Measurements from ENCODE around the gene PPM1J.

The PPM1J gene

GRCh38 chr1:112685913-112686312, 29.2 kb downstream of the PPM1J start:
- Histone ChIP-seq H3K4me1 (ENCODE audit: low read length) (no peaks in the 10 kb centered on the region), H3K9me3 (ENCODE audit: insufficient read depth, low read length) (no peaks in the 10 kb centered on the region), H2AFZ (ENCODE audit: low read depth, low read length) (no peak overlapping the region), H3K36me3 (replicated peaks; ENCODE audit: low read depth, low read length) (no peaks in the 10 kb centered on the region), H3K27me3 (ENCODE audit: low read depth, low read length) (no peaks in the 10 kb centered on the region), H3K9ac (ENCODE audit: low read length) (no peak overlapping the region), H3K79me2 (ENCODE audit: low read length) (no peaks in the 10 kb centered on the region), H4K20me1 (ENCODE audit: insufficient read depth, low read length) (no peaks in the 10 kb centered on the region), H3K27ac (ENCODE audit: low read length) (no peak overlapping the region), H3K4me3 (ENCODE audit: low read length) (no peak overlapping the region), H3K4me2 (ENCODE audit: low read length) (no peak overlapping the region)
- TF ChIP-seq, protein P1, sequence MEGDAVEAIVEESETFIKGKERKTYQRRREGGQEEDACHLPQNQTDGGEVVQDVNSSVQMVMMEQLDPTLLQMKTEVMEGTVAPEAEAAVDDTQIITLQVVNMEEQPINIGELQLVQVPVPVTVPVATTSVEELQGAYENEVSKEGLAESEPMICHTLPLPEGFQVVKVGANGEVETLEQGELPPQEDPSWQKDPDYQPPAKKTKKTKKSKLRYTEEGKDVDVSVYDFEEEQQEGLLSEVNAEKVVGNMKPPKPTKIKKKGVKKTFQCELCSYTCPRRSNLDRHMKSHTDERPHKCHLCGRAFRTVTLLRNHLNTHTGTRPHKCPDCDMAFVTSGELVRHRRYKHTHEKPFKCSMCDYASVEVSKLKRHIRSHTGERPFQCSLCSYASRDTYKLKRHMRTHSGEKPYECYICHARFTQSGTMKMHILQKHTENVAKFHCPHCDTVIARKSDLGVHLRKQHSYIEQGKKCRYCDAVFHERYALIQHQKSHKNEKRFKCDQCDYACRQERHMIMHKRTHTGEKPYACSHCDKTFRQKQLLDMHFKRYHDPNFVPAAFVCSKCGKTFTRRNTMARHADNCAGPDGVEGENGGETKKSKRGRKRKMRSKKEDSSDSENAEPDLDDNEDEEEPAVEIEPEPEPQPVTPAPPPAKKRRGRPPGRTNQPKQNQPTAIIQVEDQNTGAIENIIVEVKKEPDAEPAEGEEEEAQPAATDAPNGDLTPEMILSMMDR (IDR thresholded peaks at IDR 0.05; ENCODE audit: low read depth, low read length), result no peak
- TF ChIP-seq EZH2phosphoT487 (IDR thresholded peaks at IDR 0.05; ENCODE audit: low read depth), result no peak

DNA sequence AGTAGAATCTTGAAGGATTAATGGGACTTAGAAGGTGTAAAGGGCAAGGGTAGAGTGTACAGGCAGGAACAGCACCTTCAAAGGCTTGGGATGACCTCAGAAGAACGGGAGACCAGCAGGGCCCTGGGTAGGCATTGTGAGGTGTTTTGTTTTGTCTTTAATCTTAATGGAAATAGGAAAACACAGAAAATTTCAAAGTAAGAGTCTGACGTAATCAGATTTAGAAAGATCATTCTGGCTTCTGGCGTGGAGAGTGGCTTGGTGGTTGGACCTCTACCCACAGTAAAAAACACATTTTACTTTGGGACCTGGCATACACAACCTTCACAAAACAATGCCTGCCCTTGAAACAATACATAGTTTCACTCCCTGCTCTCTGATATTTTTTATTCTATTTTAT, 36.5 kb downstream of the PPM1J start:
- Histone ChIP-seq H3K9ac (ENCODE audit: low read length) (no peak overlapping the region), H3K36me3 (replicated peaks; ENCODE audit: low read depth, low read length) (no peaks in the 10 kb centered on the region), H3K4me3 (ENCODE audit: low read length) (no peak overlapping the region), H3K79me2 (ENCODE audit: low read length) (no peaks in the 10 kb centered on the region), H3K27me3 (ENCODE audit: low read depth, low read length) (no peaks in the 10 kb centered on the region), H3K4me2 (ENCODE audit: low read length) (no peak overlapping the region), H2AFZ (ENCODE audit: low read depth, low read length) (no peak overlapping the region), H3K27ac (ENCODE audit: low read length) (no peak overlapping the region), H3K9me3 (ENCODE audit: insufficient read depth, low read length) (no peaks in the 10 kb centered on the region), H4K20me1 (ENCODE audit: insufficient read depth, low read length) (no peaks in the 10 kb centered on the region), H3K4me1 (ENCODE audit: low read length) (peaks cover 19% of the 10 kb centered on the region)
- no peak for TF ChIP-seq EZH2phosphoT487 (IDR thresholded peaks at IDR 0.05; ENCODE audit: low read depth)
- TF ChIP-seq, protein P1 (IDR thresholded peaks at IDR 0.05; ENCODE audit: low read depth, low read length), result no peak

GRCh38 chr1:112677501-112677900, 37.6 kb downstream of the PPM1J start:
- H3K9me3 ChIP-seq (ENCODE audit: insufficient read depth, low read length), result no peaks in the 10 kb centered on the region
- no peak overlapping the region for H3K4me3 ChIP-seq (ENCODE audit: low read length)
- H2AFZ ChIP-seq (ENCODE audit: low read depth, low read length), result no peak overlapping the region
- H3K36me3 ChIP-seq (replicated peaks; ENCODE audit: low read depth, low read length), result no peaks in the 10 kb centered on the region
- H3K79me2 ChIP-seq (ENCODE audit: low read length), result no peaks in the 10 kb centered on the region
- no peaks in the 10 kb centered on the region for H3K27me3 ChIP-seq (ENCODE audit: low read depth, low read length)
- TF ChIP-seq, protein P1 (IDR thresholded peaks at IDR 0.05; ENCODE audit: low read depth, low read length), result no peak
- TF ChIP-seq EZH2phosphoT487 (IDR thresholded peaks at IDR 0.05; ENCODE audit: low read depth), result no peak
- no peak overlapping the region for H3K4me2 ChIP-seq (ENCODE audit: low read length)
- no peaks in the 10 kb centered on the region for H4K20me1 ChIP-seq (ENCODE audit: insufficient read depth, low read length)
- no peak overlapping the region for H3K9ac ChIP-seq (ENCODE audit: low read length)
- H3K27ac ChIP-seq (ENCODE audit: low read length), result no peak overlapping the region
- peaks cover 20% of the 10 kb centered on the region for H3K4me1 ChIP-seq (ENCODE audit: low read length)

GRCh38 chr1:112676543-112676942, 38.6 kb downstream of the PPM1J start:
- TF ChIP-seq, protein P1 (IDR thresholded peaks at IDR 0.05; ENCODE audit: low read depth, low read length), result no peak
- no peak for TF ChIP-seq EZH2phosphoT487 (IDR thresholded peaks at IDR 0.05; ENCODE audit: low read depth)
- no peaks in the 10 kb centered on the region for H3K9me3 ChIP-seq (ENCODE audit: insufficient read depth, low read length)
- peaks cover 20% of the 10 kb centered on the region for H3K4me1 ChIP-seq (ENCODE audit: low read length)
- H3K9ac ChIP-seq (ENCODE audit: low read length), result no peak overlapping the region
- H3K36me3 ChIP-seq (replicated peaks; ENCODE audit: low read depth, low read length), result no peaks in the 10 kb centered on the region
- H3K4me2 ChIP-seq (ENCODE audit: low read length), result no peak overlapping the region
- no peaks in the 10 kb centered on the region for H3K79me2 ChIP-seq (ENCODE audit: low read length)
- no peaks in the 10 kb centered on the region for H3K27me3 ChIP-seq (ENCODE audit: low read depth, low read length)
- H2AFZ ChIP-seq (ENCODE audit: low read depth, low read length), result no peak overlapping the region
- no peak overlapping the region for H3K27ac ChIP-seq (ENCODE audit: low read length)
- H4K20me1 ChIP-seq (ENCODE audit: insufficient read depth, low read length), result no peaks in the 10 kb centered on the region
- H3K4me3 ChIP-seq (ENCODE audit: low read length), result no peak overlapping the region
